GM10847 (cell line): ENCODE results near the gene GALNT10.

ENCODE experiments used
- POLR2A ChIP-seq: IDR thresholded peaks from 2 replicates; pipeline ENCODE4 v1.6.1; 2011; ENCODE audit not compliant: insufficient read length; ENCODE audit errors: extremely low read depth

GALNT10 gene

DNA sequence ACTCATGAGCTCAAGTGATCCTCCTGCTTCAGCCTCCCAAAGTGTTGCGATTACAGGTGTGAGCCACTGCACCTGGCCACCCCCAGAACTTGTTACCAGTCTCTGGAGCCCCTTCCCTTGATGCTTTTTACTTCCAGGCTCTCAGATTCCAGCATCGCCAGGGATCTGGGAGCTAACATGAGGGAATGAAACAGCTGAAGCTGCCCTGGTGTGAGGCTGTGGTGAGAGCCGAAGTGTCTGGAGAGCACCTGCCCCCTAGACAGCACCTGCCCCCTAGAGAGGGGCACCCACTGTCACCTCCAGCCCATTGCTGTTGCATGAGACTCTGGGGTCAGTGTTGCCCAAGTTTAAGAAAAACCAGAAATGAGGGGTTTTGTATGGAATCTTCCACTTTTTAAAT lies 131.0 kb downstream of the GALNT10 start:
- no peak for TF ChIP-seq POLR2A

DNA sequence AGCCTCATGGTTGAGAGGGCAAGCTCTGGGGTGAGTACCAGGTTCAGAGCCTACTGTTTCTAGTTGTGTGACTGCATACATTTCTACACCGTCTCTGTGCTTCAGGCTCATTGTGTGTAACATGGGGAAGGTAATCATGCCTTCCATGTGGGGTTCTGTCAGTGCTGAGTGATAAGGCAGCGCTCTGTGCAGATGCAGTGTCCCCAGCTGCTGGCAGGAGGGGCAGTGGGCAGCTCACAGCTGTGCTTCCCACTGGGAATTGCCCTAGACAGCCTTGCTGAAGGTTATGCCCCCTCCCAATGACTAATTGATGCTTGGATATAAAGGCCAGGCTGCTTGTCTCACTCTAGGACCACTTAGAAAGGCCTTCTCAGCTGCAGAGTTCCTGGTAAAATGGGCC lies 133.5 kb downstream of the GALNT10 start:
- no peak for TF ChIP-seq POLR2A

DNA sequence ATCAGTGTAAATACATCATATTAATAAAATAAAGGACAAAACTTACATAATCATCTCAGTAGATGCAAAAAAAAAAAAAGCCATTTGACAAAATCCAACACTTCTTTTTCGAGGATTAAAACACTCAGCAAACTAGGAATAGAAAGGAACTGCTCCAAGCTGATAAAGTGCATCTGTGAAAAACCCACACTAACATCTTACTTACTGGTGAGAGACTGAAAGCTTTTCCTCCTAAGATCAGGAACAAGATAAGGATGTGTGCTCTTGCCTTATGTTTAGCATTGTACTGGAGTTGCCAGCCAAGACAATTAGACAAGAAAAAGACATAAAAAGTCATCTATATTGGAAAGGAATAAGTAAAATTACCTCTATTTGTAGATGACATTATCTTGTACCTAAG lies 135.0 kb downstream of the GALNT10 start:
- TF ChIP-seq POLR2A = no peak

DNA sequence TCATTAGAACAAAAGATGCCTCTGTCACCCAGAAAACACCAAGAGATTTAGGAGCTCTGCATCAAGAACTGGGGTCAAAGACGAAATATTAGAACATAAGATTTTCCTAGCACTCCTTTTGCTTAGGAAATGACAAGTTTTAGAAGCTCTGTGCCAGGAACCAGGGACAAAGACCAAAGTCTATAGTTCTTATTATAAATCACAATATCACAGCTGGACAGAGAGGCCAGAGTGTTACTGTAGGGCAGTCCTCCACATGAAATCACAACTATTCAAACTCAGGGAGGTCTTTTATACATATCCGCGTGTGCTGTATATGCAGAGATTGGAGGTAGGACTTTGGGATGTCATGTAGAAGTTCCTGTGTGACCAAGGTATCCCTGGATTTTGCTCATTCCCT lies 138.5 kb downstream of the GALNT10 start:
- TF ChIP-seq POLR2A = no peak

DNA sequence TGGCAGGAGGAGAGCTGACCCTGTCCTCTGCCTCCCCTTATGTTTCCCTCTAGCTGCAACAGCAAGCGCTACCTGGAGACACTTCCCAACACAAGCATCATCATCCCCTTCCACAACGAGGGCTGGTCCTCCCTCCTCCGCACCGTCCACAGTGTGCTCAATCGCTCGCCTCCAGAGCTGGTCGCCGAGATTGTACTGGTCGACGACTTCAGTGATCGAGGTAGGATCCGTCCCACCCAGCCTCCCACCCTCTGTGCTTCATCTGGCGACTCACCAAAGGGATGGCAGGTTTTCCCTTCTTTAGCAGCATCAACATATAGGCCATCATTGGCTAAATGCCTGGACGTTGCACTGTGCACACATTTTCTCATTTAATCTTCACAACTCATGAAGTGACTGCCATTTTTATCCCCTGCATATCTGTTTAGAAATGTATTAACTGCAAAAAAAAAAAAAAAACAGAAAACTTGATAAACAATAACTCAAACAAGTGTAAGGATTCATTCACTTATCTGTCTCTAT lies 139.0 kb downstream of the GALNT10 start:
- TF ChIP-seq POLR2A = no peak

DNA sequence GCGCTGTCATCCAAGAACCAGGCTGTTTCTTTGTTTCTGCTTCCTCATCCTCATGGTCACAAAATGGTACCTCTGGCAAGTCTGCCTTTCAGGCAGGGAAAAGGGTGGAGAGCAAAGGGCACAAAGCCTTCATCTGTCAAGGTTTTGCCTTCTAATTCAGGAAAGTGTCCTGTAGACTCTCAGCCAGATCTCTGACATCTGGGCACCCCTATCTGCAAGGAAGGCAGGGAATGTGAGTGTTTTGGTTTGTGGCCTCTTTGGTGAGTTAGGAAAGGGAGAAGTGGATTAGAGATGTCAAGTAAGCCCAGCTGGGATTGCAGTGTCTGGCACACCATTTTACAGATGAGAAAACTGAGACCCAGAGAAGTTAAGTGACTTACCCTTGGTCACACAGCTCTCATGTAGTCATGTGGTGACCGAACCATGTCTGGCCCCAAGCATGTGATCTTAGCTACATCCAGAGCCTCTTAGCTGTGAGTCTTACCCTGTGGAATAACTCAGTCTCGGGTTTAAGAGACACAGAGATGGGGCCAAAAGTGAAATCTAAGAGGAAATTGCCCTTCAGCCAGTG lies 139.6 kb downstream of the GALNT10 start:
- TF ChIP-seq POLR2A = no peak

DNA sequence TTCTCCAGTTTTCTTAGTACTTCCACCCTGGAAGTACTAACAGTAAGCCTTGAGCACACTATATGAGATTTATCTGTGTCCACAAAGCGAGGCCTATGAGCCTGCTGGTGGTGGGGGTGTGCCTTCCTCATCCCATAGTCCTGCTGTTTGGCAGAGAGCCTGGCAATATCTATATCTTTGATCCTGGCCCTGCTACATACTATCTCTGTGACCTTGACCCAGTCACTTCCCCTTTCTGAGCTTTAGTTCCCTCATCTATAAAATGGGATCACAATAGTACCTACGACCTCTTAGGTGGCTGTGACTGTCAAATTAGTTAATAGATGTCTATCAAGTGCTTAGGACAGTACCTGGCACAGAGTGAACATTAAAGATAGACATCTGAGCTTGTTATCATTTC lies 140.7 kb downstream of the GALNT10 start:
- TF ChIP-seq POLR2A = no peak

DNA sequence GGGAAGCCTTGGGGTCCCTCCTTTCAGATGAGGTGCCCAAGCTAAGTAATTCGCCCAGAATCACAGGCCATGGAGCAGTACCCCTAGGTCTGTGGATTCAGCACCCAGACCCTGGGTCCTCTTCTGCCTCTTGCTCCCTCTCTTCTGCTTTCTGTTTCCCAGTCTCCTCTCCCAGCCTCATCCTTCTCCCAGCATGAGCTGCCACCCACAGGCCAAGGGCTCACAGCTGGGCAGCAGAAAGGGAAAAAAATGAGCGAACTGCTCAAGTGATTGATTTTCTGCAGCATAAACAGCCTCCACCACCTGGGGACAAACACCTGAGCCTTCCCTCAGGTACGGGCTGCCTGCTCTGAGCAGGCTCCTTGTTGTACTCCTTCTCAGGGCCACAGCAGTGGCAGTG lies 141.4 kb downstream of the GALNT10 start:
- TF ChIP-seq POLR2A = no peak

DNA sequence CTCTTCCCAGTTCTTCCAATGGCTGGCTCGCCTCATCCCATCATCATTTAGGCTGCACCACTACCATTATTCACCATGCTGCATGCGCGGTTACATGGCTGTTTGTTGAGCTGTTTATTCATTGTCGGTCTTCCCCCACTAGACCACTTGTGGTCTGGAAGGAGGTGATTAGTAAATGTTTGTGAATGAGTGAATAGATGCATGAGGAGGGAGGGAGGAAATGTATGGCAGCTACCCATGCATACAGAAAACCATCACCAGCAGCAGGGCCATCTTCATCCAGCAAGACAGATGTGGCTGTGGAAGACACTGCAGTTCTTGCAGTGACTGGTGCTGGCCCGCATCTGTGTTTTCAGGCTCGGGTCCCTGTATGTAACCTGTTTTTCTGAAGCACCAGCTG lies 141.9 kb downstream of the GALNT10 start:
- TF ChIP-seq POLR2A = no peak

DNA sequence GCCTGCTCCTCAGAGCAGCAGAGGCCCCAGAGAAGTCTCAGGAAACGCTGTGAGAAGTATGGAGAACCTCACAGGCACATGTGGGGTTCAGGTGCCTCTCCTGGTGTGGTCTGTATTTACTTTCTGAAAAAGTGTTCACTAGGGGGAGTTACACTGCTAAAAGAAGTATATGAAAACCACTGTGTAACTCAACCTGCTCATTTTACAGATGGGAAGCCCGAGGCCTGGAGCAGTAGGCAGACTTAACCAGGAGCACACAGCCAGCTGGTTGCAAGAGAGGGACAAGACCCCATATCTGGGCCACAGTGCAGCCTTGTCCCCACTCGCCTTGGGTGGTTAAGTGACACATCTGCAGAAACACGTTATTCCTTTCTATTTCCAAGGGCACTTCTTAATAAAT lies 142.5 kb downstream of the GALNT10 start:
- TF ChIP-seq POLR2A = no peak

DNA sequence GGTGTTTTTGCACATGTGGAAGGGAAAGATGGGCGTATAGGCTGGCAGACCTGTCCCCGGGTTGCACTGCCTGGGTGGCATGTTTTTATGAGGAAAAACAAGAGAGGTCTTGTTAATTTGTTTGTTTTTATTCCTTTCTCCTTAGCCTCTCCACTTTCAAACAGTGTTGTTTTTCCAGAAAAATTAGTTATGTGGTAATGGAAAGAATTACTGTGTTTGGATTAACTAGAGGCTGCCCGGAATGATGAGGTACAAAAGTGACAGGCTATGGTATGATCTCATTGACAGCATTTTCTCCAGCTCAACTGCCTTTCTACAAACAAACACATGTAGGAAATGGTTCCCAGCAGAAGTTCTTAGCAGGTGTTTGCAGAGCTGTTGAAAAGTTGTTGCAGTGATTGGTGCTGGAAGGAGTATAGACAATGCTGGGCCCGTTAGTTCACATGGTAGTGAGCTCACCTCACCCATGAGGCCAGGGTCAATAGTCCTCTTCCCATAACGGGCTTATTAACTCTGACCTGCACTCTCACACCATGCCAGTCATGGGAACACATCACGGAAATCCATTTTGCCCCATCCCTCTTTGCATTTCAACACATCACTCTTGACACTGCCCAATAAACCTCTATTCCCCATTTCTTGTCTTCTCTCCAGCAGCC lies 144.0 kb downstream of the GALNT10 start:
- TF ChIP-seq POLR2A = no peak

DNA sequence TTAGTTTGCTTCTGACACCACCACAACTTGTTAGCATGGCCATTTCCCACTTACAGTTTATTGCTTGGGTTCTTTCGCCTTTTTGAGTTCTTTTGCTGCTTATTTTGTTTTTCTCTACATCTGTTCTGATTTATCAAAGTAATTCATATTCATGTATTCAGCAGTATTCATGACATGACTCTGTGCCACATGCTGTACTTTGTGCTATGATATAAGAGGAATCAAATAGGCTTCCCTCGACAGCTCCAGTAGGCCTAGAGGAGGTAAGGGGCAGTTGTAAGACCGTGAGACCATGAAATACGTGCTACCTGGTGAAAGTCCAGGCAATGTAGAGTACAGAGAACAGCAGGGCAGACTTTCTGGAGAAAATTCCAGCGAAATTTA lies 144.5 kb downstream of the GALNT10 start:
- no peak for TF ChIP-seq POLR2A

DNA sequence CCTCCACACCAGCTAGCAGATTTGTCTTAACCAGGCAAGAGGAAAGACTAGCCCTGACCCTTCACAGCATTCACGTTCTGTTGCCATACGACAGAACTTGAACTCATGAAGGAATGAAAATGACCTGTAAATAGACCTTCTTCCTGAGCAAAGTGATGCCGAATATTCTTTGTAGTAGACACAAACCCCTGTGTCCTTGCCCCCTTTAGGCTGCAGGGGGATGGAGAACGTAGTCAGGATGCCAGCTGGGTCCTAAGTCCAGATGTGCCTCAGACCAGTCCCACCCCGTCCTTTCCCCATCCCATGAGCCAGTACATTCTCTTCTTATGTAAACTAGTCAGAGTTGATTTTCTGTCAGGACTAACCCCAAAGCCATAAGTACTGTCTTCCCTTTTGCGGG lies 151.1 kb downstream of the GALNT10 start:
- no peak for TF ChIP-seq POLR2A

DNA sequence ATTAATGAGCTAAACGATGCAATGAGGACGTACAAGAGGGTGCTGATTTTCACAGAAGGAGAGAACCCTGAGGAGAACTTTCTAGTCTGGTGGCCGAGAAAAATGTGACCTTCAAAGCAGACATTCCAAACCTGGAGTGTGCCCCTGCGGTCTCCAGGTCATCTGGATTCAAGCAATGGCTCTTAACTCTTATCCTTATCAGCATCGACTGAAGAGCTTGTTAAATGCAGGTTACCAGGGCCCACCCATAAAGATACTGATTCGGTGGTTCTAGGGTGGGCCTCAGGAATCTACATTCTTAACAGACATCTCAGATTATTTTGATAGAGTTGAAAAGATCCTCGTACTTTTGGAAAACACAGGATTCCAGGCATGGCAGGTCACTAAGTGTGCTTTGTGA lies 151.7 kb downstream of the GALNT10 start:
- no peak for TF ChIP-seq POLR2A

DNA sequence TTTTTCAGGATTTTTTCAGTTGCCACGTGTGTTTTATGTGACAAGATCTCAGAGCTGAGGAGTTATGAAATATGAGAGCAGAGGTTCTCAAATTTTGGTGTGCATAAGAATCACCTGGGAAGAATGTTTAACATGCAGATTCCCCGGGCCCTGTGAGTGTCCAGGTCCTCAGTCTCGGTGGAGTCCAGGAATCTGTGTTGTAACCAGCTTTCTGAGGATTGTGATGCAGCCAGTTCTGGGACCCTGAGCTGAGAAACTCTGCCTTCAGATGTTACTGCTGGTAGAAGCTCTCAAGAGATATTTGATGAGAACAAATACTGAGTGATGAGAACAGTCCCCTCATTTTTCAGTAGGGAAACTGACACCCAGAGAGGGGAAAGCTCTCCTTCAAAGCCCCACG lies 152.4 kb downstream of the GALNT10 start:
- TF ChIP-seq POLR2A = no peak

DNA sequence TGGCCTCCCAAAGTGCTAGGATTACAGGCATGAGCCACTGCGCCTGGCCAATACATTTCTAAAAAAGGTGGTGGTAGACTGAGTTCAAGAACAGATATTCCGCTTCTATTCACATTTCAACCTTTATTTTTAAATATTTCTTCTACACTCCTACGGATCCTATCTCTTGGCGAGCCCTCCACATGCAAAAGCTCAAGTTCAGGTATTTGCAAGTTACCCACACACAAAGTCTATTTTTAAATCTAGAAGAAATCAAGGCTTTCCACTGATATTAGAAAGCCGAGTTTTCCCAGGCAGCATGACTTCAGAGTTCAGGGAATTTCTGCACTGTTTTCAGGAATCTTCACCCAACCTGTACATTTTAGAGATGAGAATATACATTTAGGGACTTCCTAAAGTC lies 153.9 kb downstream of the GALNT10 start:
- no peak for TF ChIP-seq POLR2A
